ENCODE results near the gene BIK.

BIK gene

DNA sequence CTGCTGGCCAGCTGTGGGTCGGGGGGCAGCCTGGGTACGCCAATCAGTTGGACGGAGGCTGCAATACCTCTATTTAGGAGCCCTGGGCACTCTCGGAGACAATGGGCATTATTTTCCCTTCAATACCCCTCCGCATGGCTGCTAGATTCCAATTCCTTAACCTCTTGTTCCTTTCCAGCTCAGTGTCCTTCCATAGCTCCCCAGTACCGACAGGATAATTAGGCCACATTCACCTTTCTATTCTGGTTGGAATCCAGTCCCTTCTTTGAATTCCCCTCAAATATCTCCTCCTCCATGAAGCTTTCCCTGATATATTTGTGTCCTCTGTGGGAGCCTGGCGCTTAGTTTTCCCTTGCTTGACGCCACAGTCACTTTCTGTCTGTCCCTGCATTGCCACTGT is 4.2 kb upstream of the BIK start:
- no peak for DNase-seq

DNA sequence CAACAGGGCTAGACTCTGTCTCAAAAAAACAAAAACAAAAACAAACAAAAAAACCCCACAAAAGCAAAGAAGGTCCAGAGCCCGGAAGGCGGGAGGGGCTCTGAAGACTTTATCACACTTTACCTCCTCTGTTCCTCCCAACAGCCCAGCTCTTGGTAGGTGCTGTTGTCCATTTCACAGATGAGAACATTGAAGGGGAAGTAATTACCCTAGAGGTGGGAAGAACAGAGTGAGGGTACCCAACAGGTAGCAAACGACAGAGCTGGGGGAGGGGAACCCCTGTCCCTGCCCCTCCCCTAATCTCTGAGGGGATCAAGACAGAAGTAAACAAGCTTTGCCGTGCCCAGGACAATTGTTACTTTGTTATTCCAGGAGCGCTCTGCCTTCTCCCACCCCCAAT is 1.0 kb upstream of the BIK start:
- DNase-seq, result no peak

DNA sequence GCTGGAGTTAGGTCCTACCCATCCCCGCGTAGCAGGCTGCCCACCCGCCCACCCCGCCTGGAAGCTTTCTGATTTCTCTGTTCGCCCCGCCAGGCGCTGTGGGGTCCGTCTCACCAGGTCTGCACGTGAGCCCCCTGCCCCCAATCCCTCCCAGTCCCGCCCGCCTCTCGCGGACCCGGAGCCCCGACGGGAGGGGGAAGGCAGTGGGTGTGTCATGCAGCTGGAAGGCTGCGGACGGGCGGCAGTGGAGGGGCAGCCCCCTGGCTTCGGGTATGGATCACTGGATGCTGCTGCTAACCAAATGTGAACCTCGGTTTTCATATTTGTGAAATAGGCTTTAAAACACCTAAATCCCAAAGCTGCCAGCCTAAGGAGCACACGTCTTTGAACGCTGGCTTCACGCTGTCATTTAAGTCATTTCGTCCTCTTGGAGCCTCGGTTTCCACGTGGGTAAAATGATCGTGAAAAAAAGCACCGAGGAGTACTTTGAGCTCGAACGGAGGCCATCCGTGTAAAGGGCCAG is 568 bp upstream of the BIK start:
- no peak for DNase-seq

DNA sequence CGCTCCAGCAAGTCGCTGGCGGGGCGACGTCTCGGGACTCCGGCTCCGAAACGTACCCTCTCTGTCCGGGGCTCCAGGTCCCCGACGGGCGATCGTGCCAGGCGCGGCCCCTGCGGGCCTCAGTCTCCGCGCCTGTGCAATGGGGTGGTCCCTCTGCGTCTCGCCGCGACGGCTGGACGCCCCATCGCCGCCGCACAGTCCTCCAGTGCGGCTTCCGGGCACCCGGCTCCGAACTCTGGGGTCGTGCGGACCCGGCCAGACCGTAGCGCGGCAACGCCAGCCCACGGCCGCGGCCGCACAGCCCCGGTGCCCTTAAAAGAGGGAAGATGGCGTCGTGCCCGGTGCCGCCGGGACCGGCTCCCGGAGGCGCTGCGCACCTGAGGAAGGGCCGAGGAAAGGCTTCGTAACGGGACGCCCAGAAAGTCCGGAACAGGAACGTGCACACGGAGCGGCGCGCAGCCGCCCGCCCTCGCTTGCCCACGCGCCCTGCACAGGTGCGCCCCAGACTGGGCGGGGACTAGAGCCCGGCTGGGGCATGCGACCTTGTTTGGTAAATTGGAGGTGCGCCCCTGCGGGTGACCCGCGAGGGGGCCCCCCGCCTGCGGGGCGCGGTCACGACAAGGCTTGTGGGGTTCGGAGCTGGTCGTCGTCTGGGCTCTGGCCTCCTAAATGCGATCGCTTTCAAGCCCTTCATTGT is 525 bp downstream of the BIK start:
- DNase-seq, result no peak

DNA sequence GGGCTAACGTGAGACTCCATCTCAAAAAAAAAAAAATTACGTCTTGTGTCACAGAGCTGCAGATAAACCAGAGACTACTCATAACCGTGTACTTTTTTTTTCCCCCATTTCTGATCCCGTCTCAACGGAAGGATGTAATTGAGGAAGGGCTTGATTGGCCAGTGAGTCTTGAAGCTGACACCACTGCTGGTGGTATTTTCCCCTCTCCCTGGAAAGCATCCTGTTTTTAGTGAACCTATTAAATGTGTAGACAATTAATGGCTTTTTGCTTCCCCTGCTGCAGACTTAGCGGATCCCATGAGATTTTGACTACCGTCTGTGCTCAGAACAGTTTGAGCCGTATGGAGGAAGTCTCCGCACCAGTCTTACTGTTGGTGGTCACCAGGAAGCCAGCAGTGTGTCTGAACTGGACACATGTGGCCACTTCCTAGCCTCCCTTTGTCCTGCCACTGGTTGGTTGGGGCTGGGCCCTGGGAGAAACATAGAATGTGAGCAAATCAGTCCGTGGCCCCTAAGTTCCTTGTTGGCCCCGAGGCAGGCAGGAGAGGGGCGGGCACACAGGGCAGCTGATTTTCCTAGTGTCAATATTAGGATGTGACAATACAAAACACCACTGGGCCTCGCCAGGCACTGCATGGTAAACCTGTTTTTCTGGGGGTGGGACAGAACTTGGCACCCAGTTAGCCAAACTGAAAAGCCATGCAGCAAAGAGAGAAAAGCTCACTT is 3.1 kb downstream of the BIK start:
- no peak for DNase-seq

DNA sequence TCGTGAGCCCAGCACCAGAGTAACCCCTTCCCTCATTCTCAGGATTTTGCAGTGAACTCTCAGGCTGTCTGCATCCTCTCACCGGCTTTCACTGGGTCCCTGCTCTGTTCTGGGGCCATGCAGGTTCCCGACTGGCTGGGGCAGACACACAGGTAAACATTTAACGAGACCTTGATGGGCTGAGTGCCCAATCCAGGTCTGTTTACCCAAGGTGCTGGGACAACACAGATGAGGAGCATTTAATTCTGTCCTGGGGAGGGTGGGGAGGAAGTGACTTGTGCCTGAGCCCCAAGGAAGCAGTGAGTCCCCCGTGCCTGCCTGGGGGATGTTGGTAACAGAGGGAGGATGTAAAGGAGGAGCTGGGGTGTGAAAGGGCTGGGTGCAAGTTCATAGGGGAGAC is 4.4 kb downstream of the BIK start:
- no peak for DNase-seq

DNA sequence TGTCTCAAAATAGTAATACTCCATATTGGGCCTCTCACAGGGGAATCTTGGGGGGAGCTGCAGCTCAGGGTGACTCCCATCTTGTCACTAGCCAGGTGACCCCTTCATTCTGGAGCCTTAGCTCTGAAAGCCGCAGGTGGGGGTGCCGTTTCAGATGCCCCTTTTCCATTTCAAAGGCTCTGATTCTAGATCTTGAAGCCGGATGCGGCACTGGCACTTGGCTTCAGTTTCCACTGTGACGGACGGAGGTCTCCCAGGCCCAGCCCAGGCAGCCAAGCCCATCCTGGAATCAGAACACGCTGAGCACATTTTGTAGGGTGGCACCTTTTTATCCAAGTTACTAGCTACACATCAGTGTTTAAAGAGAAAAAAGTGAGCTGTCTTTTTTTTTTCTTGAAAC is 6.4 kb downstream of the BIK start:
- DNase-seq, result no peak

DNA sequence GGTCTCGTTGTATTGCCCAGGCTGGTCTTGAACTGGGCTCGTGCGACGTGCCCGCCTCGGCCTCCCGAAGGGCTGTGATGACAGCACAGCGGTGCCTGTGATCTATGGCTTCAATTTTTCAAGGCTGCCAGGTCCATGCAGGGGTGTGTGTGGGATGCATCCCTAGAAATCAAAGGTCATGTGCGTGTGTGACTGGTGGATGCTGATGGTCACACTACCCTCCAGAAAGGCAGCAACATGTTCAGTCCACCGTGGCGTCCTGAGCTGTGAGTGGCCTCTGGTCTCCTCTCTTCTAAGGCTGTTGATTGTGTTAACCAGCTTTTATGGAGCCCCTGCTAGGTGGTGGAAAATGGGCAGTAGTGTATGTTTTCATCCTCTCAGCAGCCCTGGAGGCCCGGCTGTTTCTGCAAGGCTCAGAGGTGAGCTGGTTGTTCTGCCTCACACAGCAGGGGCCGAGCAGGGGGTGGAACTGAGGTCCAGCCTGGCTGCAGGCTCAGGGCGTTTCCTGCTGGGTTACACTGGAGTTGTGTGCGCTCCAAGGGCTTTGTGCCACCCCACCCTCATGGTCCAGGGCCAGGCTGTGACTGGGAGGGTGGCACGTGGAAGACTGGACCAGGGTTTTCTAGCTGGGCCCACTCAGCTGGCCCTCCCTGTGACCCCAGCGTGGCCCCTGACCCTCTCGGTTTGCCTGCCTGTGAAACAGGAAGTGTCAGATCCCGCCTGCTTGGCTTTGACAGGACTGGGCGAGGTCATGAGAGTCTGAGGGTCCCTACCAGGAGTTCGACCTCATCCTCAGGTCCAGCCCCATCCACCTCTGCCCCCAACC is 7.7 kb downstream of the BIK start:
- peak in 1 of 2 donors; percentile 17 for DNase-seq

DNA sequence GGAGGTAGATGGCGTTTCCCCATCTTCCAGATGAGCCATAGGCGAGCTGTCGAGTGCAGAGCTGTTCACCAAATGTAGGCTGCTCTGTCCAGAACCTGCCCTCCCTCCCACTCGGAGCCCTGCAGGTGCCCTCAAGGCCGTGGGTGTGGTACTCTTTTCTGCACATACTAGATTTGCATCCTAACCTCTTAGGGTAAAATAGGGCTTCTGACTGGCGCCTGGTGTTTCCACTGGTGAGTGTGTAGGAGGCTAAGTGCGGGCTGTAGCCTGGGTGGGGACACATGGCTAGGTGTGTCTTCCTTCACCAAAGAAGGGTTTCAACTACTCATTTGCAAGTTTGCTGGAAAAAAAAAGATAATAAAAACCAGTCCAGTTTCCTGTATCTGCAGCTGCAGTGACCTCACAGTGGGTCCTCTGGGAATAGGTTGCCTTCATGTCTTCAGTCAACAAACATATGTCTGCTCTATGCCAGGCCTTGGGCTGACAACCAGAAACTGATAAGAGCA is 8.5 kb downstream of the BIK start:
- DNase-seq, result no peak

DNA sequence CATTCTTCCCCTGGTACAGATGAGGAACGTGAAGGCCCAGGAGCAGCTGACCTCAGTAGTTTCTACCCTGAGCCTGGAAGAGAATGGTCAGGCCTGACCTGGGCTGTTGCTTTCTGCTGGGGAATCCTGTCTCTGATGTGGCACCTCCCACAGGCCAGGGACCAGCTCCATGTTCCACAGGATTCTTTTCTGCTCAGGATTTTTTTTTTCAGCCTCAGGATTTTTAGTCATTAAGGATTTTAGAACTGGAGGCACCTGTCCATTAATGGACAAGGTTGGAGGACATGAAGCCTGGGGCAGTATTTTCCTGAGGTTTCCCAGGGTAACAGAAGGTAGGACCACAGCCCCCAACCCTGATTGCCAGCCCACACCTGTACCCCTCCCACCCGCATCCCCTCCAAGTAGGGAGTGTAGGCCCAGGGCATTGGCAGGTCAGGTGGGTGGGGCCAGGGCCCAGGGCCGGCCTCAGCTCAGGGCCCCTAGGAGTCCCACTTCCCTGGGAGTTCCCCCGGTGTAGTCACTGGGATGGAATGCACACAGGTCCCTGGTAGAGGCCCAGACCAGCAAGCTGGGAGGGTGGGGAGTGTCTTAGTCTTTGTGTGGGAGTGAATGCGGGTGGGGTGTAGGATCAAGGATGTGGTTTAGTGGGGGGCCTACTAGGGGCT is 16.1 kb downstream of the BIK start:
- peak; percentile 37 to 40 for DNase-seq

DNA sequence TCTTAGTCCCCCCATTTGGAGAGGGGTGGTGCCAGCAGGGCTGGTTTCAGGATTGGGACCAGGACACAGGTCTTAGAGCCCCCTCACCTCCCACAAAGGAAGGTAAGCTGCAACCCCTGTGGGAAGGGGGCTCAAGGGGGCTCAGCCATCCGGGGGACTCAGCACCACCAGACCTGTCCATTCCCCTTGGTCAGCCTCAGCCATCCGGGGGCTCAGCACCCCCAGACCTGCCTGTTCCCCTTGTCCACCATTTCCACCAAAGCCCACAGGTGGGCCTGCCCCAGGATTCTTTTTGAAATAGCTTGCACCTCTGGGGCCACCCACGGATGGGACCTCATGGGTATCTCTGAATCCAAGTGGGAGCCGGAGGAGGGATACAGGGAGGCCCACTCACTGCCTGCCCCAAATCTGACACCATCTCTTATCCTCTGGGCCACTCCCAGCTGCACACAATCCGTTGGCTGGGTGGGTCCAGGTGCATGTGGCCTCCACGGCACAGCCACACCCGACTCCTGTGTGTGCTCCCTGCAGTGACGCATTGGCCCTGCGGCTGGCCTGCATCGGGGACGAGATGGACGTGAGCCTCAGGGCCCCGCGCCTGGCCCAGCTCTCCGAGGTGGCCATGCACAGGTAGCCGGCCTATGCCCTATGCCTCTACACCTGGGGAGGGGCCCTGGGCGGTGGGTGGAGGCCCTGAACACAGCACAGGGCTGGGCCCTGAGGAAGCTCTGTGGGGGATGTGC is 16.8 kb downstream of the BIK start:
- no peak for DNase-seq

DNA sequence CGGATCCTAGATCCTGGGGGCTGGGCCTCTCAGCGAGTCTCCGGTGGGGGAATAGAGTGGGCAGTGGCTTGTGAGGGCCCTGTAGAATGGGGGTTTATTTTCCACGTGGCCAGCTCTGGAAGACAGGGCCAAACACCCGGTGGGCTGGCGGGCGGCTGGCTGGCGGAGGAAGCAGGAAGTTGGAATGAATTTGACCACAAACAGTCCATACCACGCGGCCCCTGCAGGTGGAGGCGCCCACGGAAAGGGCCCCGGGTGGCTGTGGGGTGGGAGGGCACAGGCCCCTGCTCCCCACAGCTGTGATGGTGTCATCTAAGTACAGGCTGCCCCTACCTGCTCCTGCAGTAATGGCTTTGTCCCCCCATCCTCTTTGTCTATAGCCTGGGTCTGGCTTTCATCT is 17.6 kb downstream of the BIK start:
- DNase-seq, result no peak

DNA sequence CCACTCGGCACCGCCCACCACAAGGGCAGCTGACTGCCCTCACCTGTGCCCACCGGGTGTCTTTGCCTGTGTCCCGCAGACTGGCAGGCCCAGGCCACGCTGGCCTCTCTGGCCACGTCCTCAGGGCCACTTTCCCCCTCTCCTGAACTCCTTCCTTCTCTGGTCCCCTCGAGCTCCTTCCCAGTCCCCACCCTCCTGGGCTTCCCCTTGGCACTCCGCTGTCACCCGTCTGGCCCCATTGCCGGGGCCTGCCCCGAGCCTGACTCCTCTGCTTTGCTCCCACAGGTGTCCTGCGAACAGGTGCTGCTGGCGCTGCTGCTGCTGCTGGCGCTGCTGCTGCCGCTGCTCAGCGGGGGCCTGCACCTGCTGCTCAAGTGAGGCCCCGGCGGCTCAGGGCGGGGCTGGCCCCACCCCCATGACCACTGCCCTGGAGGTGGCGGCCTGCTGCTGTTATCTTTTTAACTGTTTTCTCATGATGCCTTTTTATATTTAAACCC is 18.4 kb downstream of the BIK start:
- no peak for DNase-seq

DNA sequence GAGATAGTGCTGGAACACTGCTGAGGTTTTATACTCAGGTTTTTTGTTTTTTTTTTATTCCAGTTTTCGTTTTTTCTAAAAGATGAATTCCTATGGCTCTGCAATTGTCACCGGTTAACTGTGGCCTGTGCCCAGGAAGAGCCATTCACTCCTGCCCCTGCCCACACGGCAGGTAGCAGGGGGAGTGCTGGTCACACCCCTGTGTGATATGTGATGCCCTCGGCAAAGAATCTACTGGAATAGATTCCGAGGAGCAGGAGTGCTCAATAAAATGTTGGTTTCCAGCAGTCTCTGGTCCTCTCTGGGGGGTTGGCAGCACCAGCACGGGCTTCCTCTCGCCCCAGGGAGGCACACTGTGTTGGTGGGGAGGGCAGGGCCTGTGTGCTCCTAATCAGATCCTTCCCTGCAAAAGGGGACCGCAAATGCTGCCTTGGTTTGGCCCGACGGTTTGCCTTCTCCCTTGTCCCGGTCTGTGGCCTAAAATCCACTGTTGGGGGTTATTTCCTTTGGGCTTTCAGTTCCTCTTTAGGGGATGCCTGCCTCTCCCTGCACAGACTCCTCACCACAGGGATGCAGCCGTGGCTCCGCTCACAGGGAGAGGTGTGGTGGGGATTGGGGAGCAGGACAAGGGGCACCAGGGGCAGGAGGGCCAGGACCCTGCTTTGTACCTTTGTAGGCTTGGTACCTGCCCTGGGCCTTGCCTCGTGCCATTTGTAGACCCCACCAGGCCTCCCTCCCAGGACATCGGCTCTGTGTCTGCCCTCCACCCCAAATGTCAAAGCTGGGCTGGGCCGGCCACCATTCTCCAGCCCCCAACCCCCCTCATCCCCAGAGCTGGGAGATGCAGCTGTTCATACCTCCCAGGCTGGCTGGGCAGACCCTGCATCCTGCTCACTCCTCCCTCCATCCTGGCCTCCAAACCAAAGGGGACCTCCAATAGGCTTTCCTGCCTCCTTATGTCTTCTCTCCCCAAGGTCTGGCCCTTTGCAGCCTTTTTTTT is 19.2 kb downstream of the BIK start:
- peak in 1 of 2 donors; percentile 58 for DNase-seq

DNA sequence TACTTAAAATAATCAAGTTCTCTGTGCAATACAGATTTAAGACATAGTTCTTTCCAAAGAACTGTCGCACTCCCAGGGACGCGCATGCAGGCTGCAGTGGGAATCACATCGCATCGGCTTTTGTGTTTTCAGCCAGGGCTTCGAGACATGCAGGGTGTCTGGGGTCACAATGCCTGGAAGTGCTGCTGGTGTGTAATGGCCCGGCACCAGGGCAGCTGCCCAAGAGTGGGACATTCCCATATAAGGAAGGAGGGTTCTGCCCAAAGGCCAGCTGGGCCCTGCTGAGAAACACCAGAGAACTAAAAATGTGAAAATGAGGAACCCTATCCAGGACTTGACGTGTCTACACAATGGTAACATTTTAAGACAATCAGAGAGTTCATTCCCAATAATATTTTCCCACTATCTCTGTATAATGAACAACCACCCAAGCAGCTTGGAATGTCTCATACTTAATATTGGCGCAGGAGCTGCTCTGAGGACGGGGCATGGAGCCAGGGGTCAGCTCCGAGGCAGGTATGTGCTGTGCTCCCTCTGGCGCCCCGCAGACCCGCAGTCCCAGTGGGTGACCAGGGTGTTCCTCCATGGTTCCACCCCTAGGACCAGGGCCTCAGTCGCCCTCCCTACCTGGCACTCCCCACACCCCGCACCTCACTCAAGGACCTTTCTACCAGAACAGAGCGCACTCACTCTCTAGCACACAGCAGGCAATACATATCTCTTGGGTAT is 21.4 kb downstream of the BIK start:
- DNase-seq, result no peak

DNA sequence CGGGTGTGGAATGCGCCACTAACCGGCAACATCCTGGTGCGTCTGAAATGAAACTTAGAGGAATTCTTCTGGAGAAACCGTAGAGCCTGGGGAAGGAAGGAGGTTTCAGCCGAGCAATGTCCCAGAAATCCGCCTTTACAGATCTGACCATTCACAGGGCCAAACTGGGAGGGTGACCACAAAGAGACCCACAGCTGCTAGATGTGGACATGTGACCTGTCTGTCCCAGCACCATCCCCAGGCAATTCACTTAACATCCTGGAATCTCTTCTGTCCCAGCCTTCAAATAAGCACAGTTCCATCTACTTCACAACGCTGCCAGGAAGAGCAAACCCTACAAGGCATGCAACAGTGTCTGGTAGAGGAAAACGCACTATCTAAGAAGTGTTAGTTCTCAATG is 22.9 kb downstream of the BIK start:
- no peak for DNase-seq

DNA sequence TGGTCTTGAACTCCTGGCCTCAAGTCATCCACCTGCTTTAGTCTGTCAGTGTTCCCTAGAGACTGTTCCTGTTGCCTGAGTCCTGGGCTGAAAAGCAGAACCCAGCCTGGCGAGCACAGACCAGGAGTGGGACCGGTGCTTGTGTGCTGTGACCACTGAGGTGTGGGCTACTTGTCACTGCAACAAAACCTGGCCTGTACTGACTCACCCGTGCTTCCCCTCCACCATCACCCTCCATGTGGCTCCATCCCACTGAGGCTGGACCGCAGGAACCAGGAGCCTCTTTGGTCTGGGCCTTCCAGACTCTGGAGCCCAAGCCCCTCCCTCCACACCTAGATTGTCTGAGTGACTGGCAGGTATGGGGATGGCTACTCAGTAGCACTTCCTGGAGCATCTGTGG is 24.0 kb downstream of the BIK start:
- no peak for DNase-seq

DNA sequence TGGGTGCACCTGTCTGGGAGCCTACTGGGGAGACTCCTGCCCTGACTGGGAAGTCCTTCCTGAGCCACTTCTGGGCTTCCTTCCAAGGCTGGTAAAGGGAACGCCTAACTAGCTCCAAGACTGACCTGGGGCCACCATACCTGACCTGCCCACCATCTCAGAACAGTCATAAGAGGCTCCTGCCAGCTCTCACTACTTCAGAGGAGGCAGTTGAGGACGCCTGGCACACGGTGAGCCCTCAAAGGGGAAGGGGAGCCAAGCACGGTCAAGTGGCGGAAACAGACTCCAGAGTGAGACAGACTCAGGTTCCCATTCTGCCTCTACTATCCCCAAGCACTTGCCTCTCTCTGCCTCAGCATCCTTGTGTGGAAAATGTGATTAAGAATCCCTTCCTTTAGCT is 25.0 kb downstream of the BIK start:
- DNase-seq, result no peak

DNA sequence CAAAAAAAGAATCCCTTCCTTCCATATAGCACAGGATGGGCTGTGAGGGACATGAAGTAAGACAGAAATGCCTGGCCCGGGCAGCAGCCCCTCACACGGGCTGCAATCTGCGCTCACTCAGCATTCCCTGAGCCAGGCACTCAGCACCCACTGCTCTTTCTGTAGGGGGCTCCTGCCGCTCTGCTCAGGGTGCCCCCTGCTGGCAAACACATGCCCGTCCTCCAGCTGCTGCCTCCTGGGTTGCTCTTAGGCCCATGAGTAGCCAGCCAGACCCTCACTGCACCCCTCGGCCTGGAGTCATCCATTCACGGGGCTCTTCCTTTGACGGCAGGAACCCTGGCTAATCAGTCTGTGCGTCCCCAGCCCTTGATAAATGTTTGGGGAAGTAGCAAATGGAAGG is 25.7 kb downstream of the BIK start:
- peak in 1 of 2 donors; percentile 45 for DNase-seq

DNA sequence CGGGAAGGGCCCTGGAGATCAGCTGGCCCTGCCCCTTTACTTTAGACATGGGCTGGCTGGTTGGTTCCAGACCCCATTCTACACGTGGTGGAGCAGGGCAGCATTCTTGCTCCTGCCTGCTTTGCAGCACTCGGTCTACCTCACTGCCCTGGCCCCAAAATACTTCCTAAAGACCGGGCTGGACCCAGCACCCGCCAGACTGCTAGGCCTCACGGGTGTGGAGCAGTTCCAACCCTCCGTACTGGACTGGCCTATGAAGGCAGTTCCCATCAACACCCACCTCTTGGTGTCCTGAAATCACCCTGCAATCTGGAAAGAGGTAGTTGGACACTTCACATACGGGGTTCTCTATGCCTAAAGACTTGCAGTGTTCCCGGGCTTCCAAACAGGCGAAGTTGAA is 26.3 kb downstream of the BIK start:
- no peak for DNase-seq

Measured in inflammatory macrophage treated with lipopolysaccharide for 1 hour (primary cell).